Measurements from ENCODE around the gene DUS2. TPM values are rescaled to one million over a fixed set of nuclear protein-coding genes. Genes with fewer than 3 reads are reported as not detected.
A peak's percentile ranks its signal among the peaks of the same experiment; 100 is the strongest.

The DUS2 gene
- total and polyA plus RNA-seq, 9 of the 15 experiments (the other 6 are each of a cell fraction or from before 2014, with no cell fraction given) = 5.8 to 22.5 (median 20.6) TPM

DNA sequence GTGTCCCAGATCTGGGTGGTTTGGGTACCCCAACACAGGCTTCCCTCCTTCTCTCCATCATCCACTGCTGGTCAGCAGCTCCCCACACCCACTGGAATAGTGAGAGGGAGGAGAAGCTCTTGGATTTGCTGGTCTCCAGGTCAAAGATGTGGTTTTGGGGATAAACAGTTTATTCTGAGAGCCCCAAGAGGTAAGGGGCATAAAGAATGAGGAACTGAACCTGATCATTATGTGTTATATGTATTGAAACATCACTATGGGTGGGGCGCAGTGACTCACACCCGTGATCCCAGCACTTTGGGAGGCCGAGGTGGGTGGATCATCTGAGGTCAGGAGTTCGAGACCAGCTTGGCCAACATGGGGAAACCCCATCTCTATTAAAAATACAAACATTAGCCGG is 27.7 kb upstream of the DUS2 start:
- no peak overlapping the region for H3K27ac ChIP-seq (ENCODE audit: extremely low read depth, low read depth, low read length)
- peaks cover 28 to 42% of the 10 kb centered on the region in 2 experiments for H3K4me1 ChIP-seq (replicated peaks in 1 of 2; ENCODE audit: control insufficient read depth in 2 of 2, insufficient read depth in 2 of 2, low read length in 2 of 2)
- H3K9me3 ChIP-seq (replicated peaks; ENCODE audit: control insufficient read depth, insufficient read depth, low read depth, low read length) = no peaks in the 10 kb centered on the region
- H3K36me3 ChIP-seq (ENCODE audit: control insufficient read depth, insufficient read depth, low read length) = no peaks in the 10 kb centered on the region
- ChIA-PET POLR2A (interaction anchor here (0.6 to 1.7 kb wide), 3 partner anchors 11 to 39 kb away, joined by 3 to 7 read pairs (median 4); no protein-coding TSS in a partner anchor), CTCF (ENCODE audit: low intra/inter-chr PET ratio) (no interaction called here)
- H3K9ac ChIP-seq (ENCODE audit: insufficient read depth in 1 of 2, low read depth in 2 of 2, low read length in 2 of 2) = no peak overlapping the region
- DNase-seq (ENCODE audit: extremely low read depth in 1 of 4, low spot score in 3 of 4) = peak in 1 of 4 experiments; percentile 43
- TF ChIP-seq, protein P1, sequence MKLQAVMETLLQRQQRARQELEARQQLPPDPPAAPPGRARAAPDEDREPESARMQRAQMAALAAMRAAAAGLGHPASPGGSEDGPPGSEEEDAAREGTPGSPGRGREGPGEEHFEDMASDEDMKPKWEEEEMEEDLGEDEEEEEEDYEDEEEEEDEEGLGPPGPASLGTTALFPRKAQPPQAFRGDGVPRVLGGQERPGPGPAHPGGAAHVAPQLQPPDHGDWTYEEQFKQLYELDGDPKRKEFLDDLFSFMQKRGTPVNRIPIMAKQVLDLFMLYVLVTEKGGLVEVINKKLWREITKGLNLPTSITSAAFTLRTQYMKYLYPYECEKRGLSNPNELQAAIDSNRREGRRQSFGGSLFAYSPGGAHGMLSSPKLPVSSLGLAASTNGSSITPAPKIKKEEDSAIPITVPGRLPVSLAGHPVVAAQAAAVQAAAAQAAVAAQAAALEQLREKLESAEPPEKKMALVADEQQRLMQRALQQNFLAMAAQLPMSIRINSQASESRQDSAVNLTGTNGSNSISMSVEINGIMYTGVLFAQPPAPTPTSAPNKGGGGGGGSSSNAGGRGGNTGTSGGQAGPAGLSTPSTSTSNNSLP (IDR thresholded peaks at IDR 0.05; ENCODE audit: borderline replicate concordance, low read depth, low read length) = no peak
- no peak for TF ChIP-seq ZNF184 (CRISPR knock-in tag; IDR thresholded peaks at IDR 0.05)
- TF ChIP-seq, protein P2, sequence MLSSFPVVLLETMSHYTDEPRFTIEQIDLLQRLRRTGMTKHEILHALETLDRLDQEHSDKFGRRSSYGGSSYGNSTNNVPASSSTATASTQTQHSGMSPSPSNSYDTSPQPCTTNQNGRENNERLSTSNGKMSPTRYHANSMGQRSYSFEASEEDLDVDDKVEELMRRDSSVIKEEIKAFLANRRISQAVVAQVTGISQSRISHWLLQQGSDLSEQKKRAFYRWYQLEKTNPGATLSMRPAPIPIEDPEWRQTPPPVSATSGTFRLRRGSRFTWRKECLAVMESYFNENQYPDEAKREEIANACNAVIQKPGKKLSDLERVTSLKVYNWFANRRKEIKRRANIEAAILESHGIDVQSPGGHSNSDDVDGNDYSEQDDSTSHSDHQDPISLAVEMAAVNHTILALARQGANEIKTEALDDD (IDR thresholded peaks at IDR 0.05) = no peak
- TF ChIP-seq IRF2 (CRISPR knock-in tag; IDR thresholded peaks at IDR 0.05) = no peak
- TF ChIP-seq EGR1 (conservative IDR thresholded peaks at IDR 0.05) = peak; percentile 64
- TF ChIP-seq ZNF76 (CRISPR knock-in tag; IDR thresholded peaks at IDR 0.05; ENCODE audit: borderline replicate concordance) = no peak
- TF ChIP-seq, protein P3, sequence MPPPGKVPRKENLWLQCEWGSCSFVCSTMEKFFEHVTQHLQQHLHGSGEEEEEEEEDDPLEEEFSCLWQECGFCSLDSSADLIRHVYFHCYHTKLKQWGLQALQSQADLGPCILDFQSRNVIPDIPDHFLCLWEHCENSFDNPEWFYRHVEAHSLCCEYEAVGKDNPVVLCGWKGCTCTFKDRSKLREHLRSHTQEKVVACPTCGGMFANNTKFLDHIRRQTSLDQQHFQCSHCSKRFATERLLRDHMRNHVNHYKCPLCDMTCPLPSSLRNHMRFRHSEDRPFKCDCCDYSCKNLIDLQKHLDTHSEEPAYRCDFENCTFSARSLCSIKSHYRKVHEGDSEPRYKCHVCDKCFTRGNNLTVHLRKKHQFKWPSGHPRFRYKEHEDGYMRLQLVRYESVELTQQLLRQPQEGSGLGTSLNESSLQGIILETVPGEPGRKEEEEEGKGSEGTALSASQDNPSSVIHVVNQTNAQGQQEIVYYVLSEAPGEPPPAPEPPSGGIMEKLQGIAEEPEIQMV (tag; conservative IDR thresholded peaks at IDR 0.05; ENCODE audit: low read depth) = no peak
- TF ChIP-seq, protein P4, sequence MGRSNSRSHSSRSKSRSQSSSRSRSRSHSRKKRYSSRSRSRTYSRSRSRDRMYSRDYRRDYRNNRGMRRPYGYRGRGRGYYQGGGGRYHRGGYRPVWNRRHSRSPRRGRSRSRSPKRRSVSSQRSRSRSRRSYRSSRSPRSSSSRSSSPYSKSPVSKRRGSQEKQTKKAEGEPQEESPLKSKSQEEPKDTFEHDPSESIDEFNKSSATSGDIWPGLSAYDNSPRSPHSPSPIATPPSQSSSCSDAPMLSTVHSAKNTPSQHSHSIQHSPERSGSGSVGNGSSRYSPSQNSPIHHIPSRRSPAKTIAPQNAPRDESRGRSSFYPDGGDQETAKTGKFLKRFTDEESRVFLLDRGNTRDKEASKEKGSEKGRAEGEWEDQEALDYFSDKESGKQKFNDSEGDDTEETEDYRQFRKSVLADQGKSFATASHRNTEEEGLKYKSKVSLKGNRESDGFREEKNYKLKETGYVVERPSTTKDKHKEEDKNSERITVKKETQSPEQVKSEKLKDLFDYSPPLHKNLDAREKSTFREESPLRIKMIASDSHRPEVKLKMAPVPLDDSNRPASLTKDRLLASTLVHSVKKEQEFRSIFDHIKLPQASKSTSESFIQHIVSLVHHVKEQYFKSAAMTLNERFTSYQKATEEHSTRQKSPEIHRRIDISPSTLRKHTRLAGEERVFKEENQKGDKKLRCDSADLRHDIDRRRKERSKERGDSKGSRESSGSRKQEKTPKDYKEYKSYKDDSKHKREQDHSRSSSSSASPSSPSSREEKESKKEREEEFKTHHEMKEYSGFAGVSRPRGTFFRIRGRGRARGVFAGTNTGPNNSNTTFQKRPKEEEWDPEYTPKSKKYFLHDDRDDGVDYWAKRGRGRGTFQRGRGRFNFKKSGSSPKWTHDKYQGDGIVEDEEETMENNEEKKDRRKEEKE (IDR thresholded peaks at IDR 0.05; ENCODE audit: borderline replicate concordance in 1 of 2, control insufficient read depth in 1 of 2, low read depth in 2 of 2, low read length in 1 of 2) = no peak
- peak; percentile 70 for TF ChIP-seq SPI1 (IDR thresholded peaks at IDR 0.05; ENCODE audit: borderline replicate concordance, low read depth, low read length)
- TF ChIP-seq, protein P5, sequence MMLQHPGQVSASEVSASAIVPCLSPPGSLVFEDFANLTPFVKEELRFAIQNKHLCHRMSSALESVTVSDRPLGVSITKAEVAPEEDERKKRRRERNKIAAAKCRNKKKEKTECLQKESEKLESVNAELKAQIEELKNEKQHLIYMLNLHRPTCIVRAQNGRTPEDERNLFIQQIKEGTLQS (IDR thresholded peaks at IDR 0.05) = peak; percentile 43
- TF ChIP-seq, protein P5 (CRISPR knock-in tag; conservative IDR thresholded peaks at IDR 0.05) = no peak
- H2AFZ ChIP-seq (ENCODE audit: low read depth, low read length) = peak overlapping the region; percentile 22; the same call in 1 of the 2 replicates
- in situ Hi-C loops (cut with MboI) = loop anchor here (10.0 kb wide), 1 partner anchor 319 kb away; the partner anchor contains the start of genes PRMT7 and SLC7A6OS
- intact Hi-C loops (cut with micrococcal nuclease) = no loop called here
- 43% methylated on average over 5 of the region's 5 CpGs for WGBS (ENCODE audit: insufficient coverage, low coverage, missing lambda C conversion rate)
- H3K9me1 ChIP-seq (ENCODE audit: control insufficient read depth, insufficient read depth, low read length) = no peaks in the 10 kb centered on the region
- no peak overlapping the region; the same call in 1 of the 2 replicates for H3K4me2 ChIP-seq (ENCODE audit: insufficient read depth, low read length)
- H3K4me3 ChIP-seq = no peak overlapping the region
- no peaks in the 10 kb centered on the region for H3K79me2 ChIP-seq (ENCODE audit: control insufficient read depth, insufficient read depth, low read length)
- BruUV-seq (replicated peaks) = no TSS peak
- no peaks in the 10 kb centered on the region for H3K27me3 ChIP-seq (ENCODE audit: control insufficient read depth in 2 of 2, insufficient read depth in 2 of 2, low read length in 2 of 2)
- no peak for ATAC-seq
- FAIRE-seq = no peak
- no peaks in the 10 kb centered on the region for H4K20me1 ChIP-seq (replicated peaks; ENCODE audit: control insufficient read depth, insufficient read depth, low read length)
